HG03095 (cell line): ENCODE results near the gene PLAC9.

Source experiments
- ATAC-seq: cut with Tn5 transposase; IDR thresholded peaks from one replicate; pipeline ENCODE4 v1.9.1; 2021; ENCODE audit warnings: moderate library complexity; ENCODE audit not compliant: unreplicated experiment

Gene PLAC9

GRCh38 chr10:80159166-80159873, 26.8 kb downstream of the PLAC9 start:
- ATAC-seq, result no peak

GRCh38 chr10:80160361-80161320, 28.1 kb downstream of the PLAC9 start:
- ATAC-seq, result no peak

- no peak for ATAC-seq
These were observed 29.0 kb downstream of the PLAC9 start for GRCh38 chr10:80161321-80162083.

GRCh38 chr10:80163741-80164341, 31.3 kb downstream of the PLAC9 start:
- no peak for ATAC-seq

- no peak for ATAC-seq
These were observed 32.1 kb downstream of the PLAC9 start for GRCh38 chr10:80164596-80164995.

- ATAC-seq, result no peak
These were observed 32.6 kb downstream of the PLAC9 start for GRCh38 chr10:80165173-80165572.

- no peak for ATAC-seq
These were observed 34.3 kb downstream of the PLAC9 start for GRCh38 chr10:80166581-80167470.

- ATAC-seq, result no peak
These were observed 35.1 kb downstream of the PLAC9 start for GRCh38 chr10:80167471-80168161.

GRCh38 chr10:80168162-80168511, 35.6 kb downstream of the PLAC9 start:
- no peak for ATAC-seq

- peak; percentile 49 for ATAC-seq
These were observed 36.3 kb downstream of the PLAC9 start for GRCh38 chr10:80168679-80169380.

GRCh38 chr10:80170026-80170425, 37.5 kb downstream of the PLAC9 start:
- ATAC-seq, result no peak

- no peak for ATAC-seq
These were observed 38.1 kb downstream of the PLAC9 start for GRCh38 chr10:80170641-80171040.

GRCh38 chr10:80171248-80171660, 38.7 kb downstream of the PLAC9 start:
- no peak for ATAC-seq

GRCh38 chr10:80172896-80173295, 40.4 kb downstream of the PLAC9 start:
- ATAC-seq, result no peak

- no peak for ATAC-seq
These were observed 40.9 kb downstream of the PLAC9 start for GRCh38 chr10:80173466-80173865.

GRCh38 chr10:80174641-80175395, 42.3 kb downstream of the PLAC9 start:
- ATAC-seq, result no peak

GRCh38 chr10:80176526-80176925, 44.0 kb downstream of the PLAC9 start:
- ATAC-seq, result no peak
